AG08396 (cell line): Measurements from ENCODE around the gene PTPN6.

Experiments
- DNase-seq: peaks from one replicate; pipeline ENCODE4 v3.0.0; 2012; ENCODE audit warnings: low spot score, mixed read lengths

The PTPN6 gene

DNA sequence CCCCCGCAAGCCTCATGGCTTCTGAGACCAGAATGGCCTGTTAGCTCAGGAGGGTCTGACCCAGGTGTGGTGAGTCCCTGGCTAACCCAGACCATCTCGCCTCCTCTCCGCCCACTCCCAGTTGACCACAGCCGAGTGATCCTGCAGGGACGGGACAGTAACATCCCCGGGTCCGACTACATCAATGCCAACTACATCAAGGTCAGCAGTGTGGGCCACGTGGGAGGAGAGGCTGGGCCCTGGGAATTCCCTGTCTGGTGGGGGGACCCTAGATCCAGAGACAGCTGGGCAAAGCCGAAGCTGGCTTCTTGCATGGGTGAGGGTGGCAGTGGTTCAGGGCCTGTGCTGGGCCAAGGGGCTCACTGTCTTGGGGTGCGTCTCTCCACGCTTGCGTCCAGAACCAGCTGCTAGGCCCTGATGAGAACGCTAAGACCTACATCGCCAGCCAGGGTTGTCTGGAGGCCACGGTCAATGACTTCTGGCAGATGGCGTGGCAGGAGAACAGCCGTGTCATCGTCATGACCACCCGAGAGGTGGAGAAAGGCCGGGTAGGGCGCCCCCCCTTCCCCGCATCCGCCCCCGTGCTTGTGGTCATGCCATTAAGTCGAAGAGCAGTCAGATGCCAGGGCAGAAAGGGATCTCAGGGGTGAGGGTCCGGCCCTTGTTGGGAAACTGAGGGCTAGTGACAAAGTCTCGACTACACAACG is 5.0 kb downstream of the PTPN6 start:
- no peak for DNase-seq

DNA sequence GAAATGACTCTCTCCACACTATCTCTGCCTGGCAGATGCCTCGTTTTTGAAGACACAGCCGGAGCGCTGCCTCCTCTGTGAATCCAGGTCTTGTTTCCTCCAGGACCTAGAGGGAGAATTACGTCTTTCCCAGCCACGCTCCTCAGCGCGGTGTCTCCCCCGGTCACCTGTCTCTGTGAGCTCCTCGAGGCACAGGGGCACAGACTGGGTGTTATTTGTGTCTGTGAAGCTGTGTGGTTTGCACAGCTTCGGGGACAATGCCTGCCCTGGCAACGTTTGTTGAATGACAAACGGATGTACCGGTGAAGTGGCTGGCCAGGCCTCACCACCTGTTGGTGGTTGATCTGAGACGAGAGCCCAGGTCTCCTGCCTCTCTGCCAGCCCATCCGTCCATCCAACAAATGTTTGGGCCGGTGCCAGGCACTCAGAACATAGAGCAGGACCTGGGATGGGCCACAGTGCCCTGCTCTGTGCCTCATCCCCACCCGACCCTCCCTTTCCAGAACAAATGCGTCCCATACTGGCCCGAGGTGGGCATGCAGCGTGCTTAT is 6.1 kb downstream of the PTPN6 start:
- no peak for DNase-seq

DNA sequence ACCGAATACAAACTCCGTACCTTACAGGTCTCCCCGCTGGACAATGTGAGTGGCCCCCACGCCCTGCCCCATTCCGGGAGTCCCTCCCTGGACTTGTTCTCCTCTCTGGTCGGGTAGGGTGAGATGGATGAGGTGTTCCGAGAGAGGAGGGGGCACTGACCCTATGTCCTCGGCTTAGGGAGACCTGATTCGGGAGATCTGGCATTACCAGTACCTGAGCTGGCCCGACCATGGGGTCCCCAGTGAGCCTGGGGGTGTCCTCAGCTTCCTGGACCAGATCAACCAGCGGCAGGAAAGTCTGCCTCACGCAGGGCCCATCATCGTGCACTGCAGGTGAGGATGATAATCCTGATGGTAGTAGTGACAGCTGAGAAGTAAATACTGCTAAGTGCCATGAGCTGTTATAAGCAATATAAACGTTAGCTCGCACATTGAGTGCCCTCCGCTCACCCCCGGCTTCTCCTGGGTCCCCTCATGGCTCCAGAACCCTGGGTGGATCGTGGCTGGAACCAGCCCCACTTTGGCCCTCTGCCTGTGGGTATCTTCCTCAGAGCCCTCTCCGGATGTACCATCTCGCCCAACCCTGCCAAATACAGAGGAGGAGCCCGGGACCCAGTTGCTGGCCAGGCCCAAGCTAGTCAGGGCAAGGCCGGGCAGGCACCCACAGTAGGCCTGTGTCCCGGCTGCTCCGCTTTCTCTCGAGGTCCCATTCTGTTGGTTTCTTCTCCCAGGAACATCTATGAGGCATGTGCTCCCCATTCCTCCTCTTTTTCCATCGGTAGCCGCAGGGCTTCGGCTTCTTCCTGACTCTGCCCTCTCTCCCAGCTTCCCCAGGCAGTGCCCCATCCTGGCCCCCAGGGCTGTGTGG is 6.8 kb downstream of the PTPN6 start:
- no peak for DNase-seq

DNA sequence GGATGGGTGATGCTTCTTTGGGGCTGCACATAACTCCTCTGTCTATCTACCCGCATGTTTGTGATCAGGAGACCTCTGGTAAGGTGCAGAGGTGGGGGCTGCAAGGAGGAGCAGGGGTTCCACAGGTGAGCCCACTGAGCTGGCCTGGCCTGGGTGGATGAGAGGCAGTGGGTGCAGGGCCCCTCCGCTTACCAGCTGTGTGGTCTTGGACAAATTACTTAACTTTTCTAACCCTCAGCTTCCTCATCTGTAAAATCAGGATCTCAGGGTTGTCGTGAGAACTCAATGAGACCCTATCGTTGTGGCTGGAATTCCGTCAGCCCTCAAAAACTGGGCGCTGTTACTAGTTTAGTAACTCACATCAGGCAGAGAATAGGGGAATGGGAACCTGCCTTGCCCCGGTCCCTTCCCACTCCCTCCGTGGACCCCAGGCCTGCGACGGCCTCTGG is 7.5 kb downstream of the PTPN6 start:
- no peak for DNase-seq

DNA sequence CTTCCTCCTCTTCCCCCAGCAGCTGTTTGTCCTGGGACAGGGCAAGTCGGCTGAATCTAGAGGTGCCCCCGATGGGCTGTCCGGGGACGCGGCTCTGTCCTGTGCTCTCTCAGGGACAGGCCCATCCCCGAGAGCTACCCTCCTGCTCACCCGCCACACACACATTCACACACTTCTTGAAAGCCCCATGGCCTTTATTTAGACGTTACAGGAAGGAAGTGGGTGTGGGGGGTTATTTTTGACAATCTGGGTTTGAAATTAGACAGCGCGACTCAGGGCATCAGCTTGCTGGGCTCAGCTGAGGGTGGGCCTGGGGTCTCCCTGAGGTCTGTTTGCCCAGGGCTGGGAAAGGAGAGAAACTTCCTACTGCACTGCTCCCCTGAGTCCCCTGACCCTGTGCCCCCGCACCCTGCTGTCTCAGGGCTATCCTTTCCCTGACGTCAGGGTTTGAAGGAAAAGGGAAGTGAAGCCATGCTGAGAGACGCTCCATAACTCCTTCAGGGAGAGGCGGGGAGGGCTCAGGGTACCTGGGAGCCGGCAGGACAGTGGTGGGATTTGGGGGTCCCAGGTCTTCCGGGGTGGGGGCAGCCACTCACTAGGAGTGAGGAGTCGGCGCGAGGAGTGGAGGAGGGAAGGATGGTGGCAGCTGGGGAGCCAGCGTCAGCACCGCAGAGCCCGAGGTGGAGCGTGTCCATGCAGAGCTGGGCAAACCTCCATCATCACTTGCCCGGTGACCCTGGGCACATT is 8.1 kb downstream of the PTPN6 start:
- no peak for DNase-seq

DNA sequence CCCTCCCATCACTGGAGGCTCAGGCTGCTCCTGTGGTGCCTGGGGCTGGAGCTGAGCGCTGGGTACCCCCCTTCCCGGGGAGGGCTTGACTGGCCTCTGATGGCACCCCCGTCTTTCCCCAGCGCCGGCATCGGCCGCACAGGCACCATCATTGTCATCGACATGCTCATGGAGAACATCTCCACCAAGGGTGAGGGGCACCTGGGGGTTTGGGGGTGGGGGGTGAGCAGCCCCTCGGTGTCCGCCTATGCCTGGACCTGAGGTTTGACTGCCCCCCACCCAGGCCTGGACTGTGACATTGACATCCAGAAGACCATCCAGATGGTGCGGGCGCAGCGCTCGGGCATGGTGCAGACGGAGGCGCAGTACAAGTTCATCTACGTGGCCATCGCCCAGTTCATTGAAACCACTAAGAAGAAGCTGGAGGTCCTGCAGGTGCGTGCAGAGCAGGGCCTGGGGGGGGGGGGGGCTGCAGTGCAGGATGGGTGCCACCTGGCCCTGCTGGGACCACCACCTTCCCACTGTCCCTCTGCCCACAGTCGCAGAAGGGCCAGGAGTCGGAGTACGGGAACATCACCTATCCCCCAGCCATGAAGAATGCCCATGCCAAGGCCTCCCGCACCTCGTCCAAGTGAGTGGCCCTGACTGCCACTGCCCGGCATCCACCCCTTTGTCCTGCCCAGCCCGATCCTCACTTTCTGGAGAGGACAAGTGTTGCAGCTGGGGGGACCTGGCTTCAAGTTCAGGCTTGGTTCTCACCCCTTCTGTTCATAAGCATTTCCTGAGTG is 8.8 kb downstream of the PTPN6 start:
- no peak for DNase-seq

DNA sequence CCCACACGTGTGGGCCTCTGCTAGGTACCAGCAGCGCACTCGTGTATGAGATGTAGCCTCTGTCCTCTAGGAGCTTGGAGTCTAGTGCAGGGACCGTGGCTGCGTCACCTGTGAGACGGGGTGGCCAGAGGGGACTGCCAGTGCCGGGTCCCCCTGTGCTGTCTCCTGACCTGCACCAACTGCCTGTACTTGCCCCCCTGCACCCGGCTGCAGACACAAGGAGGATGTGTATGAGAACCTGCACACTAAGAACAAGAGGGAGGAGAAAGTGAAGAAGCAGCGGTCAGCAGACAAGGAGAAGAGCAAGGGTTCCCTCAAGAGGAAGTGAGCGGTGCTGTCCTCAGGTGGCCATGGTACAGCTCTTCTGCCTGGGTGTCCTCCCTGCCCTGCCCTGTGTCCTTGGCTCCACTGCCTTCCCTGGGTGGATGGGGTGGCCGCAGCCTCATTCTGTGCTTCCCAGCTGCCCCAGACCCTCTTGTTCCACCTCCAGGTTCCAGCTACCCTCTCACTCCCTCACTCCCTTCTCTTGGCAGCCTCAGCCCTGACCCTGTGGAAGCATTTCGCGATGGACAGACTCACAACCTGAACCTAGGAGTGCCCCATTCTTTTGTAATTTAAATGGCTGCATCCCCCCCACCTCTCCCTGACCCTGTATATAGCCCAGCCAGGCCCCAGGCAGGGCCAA is 9.6 kb downstream of the PTPN6 start:
- no peak for DNase-seq

DNA sequence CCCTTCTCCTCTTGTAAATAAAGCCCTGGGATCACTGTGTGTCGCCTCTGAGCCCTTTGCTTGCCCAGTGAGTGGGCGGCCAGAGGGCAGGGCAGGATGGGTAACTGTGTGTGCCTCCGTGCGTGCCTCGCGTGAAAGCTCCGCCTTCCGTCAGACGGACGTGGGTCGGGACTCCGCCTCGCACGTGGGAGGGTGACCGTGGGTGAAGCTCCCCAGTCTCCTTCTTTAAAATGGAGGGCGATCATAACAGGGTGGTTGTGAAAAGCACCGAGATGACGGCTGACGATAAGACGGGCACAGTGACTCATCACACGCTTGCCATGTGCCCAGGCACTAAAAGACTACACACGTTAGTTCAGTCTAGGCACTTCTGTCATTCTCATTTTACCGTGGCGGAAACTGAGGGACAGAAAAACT is 10.1 kb downstream of the PTPN6 start:
- no peak for DNase-seq

DNA sequence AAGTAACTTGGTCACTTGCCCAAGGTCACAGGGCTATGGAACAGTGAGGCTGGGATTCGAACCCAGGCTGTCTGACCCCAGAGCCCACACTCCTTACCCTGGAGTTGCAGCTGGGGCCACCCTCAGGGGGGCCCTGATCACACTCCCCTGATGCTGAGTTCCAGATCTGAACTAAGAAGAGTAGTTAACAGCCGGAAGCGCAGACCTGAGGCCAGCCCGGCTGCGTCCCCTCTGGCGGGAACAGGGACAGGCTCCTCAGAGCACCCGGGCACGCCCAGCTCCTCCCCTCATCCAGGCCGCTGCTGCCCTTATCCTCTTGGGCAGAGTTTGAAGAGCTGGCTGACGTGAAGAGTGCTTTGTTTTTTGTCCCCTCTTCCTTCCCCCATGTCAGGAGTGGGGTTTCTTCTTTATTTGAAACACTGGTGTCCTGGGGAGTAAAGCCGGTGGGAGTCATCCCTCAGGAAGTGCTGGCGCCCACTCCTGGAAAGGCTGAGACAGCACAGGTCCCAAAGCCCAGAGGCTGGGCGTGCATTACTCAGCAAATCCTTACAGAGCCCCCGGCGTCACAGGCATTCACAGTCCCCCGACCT is 10.6 kb downstream of the PTPN6 start:
- DNase-seq: peak; percentile 76

DNA sequence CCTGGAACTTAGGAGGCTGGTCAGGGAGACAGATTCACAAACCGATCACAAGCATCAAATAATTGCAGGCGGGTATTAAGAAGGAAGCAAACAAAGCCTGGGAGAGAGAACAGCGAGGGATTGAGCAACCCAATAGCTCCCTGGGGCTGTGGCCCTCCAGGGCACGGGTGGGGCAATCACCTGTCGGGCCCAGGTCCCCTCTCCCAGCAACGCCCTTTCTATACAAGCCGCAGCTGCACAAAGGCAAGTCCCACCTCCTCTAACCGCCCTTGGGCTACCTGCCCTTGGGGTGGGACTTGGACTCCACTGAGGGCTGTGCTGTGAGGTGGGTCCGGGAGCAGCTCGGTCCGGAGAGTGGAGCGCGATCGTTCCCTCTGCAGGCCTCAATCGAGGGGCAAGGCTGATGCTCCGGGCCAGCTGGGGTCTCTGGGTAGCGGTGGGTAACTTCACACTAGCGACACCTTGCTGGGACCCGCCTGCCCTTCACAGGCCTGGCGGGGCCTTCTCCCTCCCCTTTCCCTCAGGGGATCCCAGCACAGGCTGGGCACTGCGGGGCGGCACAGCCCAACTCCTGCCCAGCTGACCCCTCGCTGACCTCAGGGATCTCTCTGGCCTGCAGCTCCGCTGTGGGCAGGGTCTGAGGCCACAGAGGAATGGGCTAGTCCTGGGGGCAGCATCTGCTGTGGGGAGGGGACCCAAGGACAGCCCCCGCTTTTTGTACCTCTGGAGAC is 11.3 kb downstream of the PTPN6 start:
- no peak for DNase-seq

DNA sequence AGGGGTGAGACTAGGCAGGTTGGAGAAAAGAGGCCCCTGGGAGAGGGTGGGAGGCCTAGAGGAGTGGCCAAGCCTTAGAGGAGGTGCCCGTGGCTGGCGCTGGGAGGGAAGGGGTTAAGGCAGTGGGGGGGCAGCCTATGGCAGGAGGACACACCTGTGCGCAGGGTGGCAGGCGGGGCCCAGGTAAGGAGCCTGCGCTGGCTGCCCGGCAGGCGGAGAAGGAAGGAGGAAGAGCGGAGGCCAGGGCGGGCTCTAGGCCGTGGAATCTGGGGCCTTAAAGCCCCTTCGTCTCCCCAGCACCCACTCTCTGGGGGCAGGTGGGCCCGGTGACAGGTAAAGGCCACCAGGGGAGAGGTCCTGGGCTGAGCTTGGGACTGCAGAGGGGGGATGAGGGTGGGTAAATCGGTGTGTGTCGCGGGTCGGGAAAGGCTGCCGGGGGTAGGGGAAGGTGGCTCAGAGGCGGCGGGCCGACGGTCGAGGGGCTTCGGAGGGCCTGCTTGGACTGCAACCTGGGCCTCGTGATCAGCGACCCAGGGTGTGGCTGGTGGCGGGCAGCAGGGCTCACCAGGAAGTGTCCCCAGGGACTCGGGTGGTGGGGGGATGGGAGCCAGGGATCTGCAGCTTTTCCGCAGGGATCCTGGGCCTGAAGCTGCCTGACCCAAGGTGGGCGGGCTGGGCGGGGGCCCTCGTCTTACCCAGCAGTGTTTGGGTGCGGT is 12.0 kb downstream of the PTPN6 start:
- DNase-seq: no peak

DNA sequence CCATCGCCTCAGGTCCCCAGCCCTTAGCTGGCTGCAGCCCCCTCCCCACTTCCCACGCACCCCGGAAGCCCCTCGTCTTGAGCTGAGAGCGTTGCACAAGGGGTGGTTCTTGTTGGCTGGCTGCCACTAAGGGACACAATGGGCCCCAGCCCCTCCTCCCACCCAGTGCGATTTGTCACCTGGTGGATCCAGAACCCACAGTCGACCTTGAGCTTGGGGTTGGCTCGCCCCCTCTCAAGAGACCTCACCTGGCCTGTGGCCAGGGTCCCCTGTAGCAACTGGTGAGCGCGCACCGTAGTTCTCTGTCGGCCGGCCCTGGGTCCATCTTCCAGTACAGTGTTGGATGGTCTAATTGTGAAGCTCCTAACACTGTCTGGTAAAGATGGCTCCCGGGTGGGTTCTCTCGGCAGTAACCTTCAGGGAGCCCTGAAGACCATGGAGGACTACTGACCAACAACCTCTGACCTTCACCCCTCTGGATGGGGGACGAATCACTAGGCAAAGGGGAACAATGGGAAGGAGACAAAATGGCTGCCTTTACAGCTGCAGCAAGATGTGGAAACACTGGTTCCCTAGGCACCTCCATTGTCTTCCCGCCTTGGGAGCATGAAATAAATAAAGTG is 12.7 kb downstream of the PTPN6 start:
- DNase-seq: no peak

DNA sequence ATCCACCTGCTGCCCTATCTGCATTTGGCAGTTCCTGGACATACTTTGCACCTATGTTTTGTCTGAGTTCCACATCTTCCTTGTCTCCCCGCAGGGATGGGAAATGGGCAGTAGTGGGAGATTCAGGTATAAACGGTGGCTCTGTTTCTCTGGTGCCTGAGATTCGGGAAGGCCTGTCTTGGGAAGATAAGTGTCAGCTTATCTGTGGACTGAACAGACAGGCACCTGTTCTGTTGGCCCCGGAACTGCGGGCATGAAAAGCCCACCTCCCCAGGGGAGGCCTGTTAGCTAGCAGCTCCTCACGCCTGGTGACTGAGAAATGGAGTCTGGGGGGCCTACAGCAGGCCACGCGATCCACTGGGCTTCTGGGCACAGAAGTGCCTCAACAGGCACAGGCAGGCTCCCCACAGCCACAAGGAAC is 13.5 kb downstream of the PTPN6 start:
- no peak for DNase-seq

DNA sequence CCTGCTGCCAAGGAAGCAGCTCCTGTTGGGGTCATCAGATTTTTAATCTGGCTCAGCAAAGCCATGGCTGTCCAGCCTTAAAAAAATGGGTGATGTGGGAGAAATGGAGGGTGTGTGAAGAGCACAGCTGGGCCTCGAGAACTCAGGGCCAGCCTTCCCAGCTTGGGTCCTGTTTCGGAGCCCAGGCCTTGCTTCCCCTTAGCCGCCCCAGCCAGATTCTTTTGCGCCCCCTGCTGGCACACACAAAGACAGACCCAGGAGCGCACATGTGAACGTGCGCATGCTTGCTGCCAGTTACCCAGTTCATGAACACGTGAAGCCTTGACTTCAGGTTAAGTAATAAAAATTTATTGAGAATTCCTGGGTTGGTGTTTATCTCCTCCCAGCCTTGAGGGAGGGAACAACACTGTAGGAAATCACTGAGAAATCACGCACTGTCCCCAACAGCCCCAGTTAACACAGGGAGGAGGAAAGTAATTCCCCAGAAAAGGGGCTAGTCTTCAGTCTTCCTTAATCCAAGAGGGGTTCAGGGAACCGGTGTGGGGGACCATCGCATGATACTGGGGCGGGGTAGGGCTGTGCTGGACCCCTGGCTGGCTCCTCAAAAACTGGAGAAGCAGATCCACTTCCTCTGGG is 14.0 kb downstream of the PTPN6 start:
- DNase-seq: peak; percentile 91

DNA sequence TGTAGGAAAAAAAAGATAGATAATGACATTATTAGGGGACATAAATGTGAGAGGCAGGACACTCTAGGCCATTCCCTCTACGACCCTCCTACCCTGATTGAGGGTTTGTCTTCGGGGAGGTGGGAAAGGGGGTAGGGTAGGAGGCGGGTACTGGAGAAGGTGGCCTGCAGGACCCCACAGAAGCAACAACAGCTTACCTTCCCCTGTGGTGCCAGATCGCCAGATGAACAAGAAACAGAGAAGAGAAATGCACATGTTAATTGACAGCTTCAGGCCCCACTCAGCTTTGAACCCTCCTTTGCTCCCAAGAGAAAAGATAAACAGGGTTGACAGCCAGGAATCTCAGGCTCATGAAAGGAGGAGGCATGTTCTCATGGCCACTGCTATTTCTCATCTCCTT is 14.6 kb downstream of the PTPN6 start:
- DNase-seq: no peak

DNA sequence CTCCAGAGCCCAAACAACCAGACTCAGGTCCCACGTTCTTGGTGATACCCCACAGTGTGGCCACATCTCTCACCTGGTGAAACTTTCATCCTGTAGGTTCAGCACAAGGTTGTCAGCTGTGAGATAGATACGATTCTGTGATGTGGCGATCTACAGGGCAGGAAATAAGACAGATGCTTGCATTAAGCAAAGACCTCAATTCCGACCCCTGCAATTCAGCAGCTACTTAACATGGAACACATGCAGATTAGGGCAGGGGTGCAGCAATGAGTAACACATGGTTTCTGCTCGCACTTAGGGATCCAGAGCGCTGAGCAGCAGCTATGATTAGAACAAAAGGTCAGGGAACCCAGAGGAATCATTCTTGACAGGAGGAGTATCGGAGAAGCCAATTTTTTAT is 15.2 kb downstream of the PTPN6 start:
- no peak for DNase-seq

DNA sequence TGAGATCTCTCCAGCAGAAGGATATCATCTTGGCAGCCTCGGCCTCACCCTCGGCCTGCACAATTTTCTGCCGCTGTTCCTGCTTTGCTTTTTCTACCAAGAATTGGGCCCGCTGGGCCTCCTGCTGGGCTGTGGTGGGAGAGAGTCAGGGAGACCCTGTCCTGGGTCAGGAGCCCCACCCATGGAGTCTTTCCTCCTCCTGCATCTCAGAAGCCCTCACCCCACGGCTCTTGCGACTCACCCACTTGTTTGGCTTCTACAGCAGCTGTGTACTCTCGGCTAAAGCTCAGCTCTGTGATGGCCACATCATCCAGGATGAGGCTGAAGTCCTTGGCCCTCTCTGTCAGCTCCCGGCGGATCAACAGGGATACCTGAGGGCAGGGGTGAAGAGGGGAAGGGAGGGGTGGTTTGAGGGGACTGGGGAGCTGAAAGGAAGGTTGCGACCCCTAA is 16.5 kb downstream of the PTPN6 start:
- no peak for DNase-seq

DNA sequence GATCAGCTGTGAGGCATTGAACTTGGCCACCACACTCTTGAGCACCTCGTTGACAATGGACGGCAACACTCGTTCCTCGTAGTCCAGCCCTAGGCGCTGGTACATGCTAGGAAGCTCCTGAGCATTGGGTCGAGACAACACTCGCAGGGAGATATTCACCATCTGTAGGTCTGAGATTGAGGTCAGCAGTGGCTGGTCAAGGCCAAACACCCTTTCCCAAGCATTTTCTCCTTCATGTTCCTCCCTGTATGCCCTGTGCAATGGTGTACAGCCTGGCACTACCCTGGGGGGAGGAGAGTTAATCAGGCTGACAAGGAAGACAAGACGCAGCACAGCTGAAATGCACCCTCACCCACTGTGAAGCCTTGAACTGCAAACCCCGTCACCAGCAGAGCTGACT is 17.3 kb downstream of the PTPN6 start:
- DNase-seq: no peak
